ENCODE measurements around the gene COL20A1. TPM values are rescaled to one million over a fixed set of nuclear protein-coding genes. Genes with fewer than 3 reads are reported as not detected.

COL20A1 gene
- total RNA-seq, 6 experiments from 2014 or later = 0.02 TPM; not detected in 5

- peaks cover 10% of the 10 kb centered on the region; the same call in 1 of the 2 replicates for H3K27me3 Mint-ChIP-seq (ENCODE audit: insufficient read depth)
- peaks cover 7% of the 10 kb centered on the region for H3K36me3 Mint-ChIP-seq (ENCODE audit: low read depth)
- no peak overlapping the region for H3K4me3 Mint-ChIP-seq
- TF ChIP-seq, protein P1, sequence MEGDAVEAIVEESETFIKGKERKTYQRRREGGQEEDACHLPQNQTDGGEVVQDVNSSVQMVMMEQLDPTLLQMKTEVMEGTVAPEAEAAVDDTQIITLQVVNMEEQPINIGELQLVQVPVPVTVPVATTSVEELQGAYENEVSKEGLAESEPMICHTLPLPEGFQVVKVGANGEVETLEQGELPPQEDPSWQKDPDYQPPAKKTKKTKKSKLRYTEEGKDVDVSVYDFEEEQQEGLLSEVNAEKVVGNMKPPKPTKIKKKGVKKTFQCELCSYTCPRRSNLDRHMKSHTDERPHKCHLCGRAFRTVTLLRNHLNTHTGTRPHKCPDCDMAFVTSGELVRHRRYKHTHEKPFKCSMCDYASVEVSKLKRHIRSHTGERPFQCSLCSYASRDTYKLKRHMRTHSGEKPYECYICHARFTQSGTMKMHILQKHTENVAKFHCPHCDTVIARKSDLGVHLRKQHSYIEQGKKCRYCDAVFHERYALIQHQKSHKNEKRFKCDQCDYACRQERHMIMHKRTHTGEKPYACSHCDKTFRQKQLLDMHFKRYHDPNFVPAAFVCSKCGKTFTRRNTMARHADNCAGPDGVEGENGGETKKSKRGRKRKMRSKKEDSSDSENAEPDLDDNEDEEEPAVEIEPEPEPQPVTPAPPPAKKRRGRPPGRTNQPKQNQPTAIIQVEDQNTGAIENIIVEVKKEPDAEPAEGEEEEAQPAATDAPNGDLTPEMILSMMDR (IDR thresholded peaks at IDR 0.05) = no peak
- no peaks in the 10 kb centered on the region for H3K4me1 Mint-ChIP-seq (ENCODE audit: low read depth)
- DNase-seq = no peak
- no peak overlapping the region for H3K27ac Mint-ChIP-seq
- H3K9me3 Mint-ChIP-seq = peaks cover 19% of the 10 kb centered on the region
Observed at GRCh38 chr20:63350196-63350595, 57.2 kb downstream of the COL20A1 start.

DNA sequence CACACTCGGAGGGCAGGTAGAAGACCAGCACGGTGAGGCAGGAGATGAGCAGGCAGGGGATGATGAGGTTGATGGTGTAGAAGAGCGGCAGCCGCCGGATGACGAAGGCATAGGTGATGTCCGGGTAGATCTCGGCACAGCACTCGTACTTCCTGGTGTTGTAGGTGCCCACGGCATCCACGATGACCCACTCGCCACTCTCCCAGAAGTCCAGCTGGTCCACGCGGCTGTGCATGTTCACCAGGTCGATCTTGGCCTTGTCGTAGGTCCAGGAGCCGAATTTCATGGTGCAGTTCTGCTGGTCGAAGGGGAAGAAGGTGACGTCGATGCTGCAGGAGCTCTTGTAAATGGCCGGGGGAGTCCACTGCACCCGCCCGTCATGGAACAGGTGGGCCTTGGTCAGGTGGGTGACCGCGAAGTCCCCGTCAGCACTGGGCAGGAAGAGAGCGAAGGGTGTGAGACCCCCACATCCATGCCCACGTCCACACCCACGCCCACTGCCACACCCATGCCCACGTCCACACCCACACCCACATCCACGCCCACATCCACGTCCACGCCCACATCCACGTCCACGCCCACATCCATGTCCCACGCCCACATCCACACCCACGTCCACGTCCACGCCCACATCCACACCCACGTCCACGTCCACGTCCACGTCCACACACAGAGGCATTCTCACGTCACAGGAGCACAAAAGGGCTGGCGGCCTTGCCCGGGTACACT lies 57.8 kb downstream of the COL20A1 start:
- TF ChIP-seq, protein P1 (IDR thresholded peaks at IDR 0.05) = no peak
- Mint-ChIP-seq H3K27me3 (ENCODE audit: insufficient read depth) (peaks cover 12% of the 10 kb centered on the region; the same call in 1 of the 2 replicates), H3K4me3 (no peak overlapping the region), H3K36me3 (ENCODE audit: low read depth) (peaks cover 7% of the 10 kb centered on the region), H3K27ac (no peak overlapping the region), H3K9me3 (peaks cover 19% of the 10 kb centered on the region), H3K4me1 (ENCODE audit: low read depth) (no peaks in the 10 kb centered on the region)
- DNase-seq = no peak

DNA sequence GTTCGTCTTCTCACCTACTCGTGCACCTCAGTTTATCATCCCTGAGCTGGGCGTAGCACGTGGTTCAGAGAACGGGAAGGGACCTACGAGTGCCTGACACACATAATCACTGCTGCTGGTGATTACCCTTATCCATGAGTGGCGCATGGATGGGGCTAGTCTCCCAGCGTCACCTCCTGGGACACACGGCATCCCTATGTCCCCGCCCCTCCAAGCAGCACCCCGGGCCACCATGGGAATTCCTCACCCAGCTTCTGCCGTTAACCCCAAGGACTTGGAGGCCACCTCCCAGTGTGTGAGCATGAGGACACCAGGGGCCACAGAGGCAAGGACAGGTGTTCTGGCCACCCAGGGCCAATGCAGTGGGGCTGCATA lies 58.3 kb downstream of the COL20A1 start:
- DNase-seq = no peak
- no peak overlapping the region for H3K27ac Mint-ChIP-seq
- H3K9me3 Mint-ChIP-seq = peaks cover 19% of the 10 kb centered on the region
- H3K27me3 Mint-ChIP-seq (ENCODE audit: insufficient read depth) = peaks cover 10% of the 10 kb centered on the region; the same call in 1 of the 2 replicates
- H3K36me3 Mint-ChIP-seq (ENCODE audit: low read depth) = peaks cover 7% of the 10 kb centered on the region
- TF ChIP-seq, protein P1 (IDR thresholded peaks at IDR 0.05) = no peak
- H3K4me1 Mint-ChIP-seq (ENCODE audit: low read depth) = no peaks in the 10 kb centered on the region
- H3K4me3 Mint-ChIP-seq = no peak overlapping the region

DNA sequence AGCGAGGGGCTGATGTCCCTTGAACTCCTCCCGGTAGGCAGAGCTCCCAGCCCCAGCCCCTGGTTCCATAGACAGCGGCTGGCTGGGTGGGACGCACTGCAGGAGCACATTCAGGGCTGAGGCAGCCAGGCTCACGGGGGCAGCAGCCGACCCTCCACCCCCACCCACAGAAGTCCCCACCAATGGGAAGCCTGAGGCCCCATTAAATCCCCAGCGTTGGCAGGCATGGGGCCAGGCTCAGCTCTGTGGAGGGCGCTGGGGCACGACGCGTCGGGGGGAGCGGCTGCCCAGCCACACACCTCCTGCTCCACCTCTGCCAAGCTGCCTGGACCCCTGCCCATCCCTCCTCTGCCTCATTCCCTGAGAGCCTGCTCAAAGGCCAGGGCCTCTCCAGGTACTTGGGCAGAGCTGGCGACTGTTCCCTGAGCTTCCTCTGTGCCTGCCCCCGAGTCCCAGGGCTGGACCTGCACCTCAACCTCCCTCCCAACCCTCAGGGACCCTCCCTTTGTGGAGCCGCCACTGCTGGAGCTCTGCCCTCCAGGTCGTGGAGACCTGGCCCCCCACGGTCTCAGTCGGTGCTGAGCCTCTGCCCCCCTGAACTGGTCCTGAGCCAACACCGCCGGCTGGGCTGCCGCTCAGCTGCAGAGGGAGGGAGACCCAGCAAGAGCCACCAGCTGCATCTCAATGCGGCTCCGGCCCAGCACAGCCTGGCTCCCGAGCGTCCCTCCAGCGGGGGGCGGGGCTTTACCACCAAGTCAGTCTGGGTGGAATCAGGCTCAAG lies 59.0 kb downstream of the COL20A1 start:
- TF ChIP-seq, protein P1 (IDR thresholded peaks at IDR 0.05) = no peak
- Mint-ChIP-seq H3K4me1 (ENCODE audit: low read depth) (no peaks in the 10 kb centered on the region), H3K27me3 (ENCODE audit: insufficient read depth) (peaks cover 10% of the 10 kb centered on the region; the same call in 1 of the 2 replicates), H3K36me3 (ENCODE audit: low read depth) (peaks cover 7% of the 10 kb centered on the region), H3K4me3 (no peak overlapping the region), H3K9me3 (peaks cover 19% of the 10 kb centered on the region), H3K27ac (no peak overlapping the region)
- no peak for DNase-seq

GRCh38 chr20:63352811-63353221 lies 59.8 kb downstream of the COL20A1 start:
- no peaks in the 10 kb centered on the region for H3K4me1 Mint-ChIP-seq (ENCODE audit: low read depth)
- peaks cover 10% of the 10 kb centered on the region; the same call in 1 of the 2 replicates for H3K27me3 Mint-ChIP-seq (ENCODE audit: insufficient read depth)
- H3K36me3 Mint-ChIP-seq (ENCODE audit: low read depth) = peaks cover 7% of the 10 kb centered on the region
- TF ChIP-seq, protein P1 (IDR thresholded peaks at IDR 0.05) = no peak
- H3K27ac Mint-ChIP-seq = no peak overlapping the region
- H3K9me3 Mint-ChIP-seq = peaks cover 19% of the 10 kb centered on the region
- DNase-seq = no peak
- no peak overlapping the region for H3K4me3 Mint-ChIP-seq
